Stimulated activated CD4-positive, alpha-beta T cell treated with anti-CD3 and anti-CD28 coated beads, Interleukin-15, amount 100 ng/mL, for 1 hour (primary cell): ENCODE results near the gene CSTF3.
"Not testable (repeated sequence)": the region's sequence is repeated elsewhere in the genome, so short reads cannot be mapped to it uniquely, and the experiment has no call there.

Experiments used
- DNase-seq, 2 donors: peaks; one replicate each; pipeline ENCODE4 v3.0.0-alpha.2; 2020; ENCODE audit warnings: low read depth in 1 of 2, low spot score in 1 of 2

The CSTF3 gene

DNA sequence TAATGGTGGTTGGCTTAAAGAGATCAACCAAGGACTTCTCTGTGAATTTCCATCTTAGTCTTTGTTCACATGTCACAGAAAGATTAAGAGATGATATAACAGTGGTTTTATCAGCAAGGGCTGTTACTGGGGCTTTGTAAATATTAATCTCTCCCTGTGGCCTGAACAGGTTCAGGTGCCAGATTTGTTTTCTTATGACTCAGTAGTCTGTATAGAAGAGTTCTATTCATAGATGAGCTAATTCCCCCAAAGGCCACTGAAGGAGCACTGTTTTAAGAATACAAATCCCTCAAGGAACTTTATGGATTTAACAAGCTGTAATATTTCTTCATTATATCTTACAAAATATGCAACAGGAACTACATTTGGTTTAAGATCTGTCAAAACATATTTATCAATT, 71.5 kb downstream of the CSTF3 start:
- no peak for DNase-seq

DNA sequence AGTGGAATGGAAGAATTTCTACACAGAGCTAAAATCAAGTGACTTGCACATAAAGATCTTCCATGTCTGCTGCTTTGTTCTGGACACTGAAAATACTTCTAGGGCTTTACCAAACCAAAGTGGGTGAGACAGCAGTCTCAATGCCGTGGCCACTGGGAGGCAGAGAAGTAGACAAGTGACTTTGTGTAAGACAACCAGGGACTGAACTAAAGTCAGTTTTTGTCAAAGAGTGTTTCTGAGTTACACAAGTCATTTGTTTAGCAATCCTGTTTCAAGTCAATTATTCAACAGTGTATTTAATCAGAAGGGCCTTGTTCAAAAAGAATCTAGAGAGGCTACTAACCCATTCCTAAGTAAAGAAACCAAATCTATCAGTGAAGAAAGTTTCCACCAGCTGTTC, 75.3 kb downstream of the CSTF3 start:
- DNase-seq, result no peak

DNA sequence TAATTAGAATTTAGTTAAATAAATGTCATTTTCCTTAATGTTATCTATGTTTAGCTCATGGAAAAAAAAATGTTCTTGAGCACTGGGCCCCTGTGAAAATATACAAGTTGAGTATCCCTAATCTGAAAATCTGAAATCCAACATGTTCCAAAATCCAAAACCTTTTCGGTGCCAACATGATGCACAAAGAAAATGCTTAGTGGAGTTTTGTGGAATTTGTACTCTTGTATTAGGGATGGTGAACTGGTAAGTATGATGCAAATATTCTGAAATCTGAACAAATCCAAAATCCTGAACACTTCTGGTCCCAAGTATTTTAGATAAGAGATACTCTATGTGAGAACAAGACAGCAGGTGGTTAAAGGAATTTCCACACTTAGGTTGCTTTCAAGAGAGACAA, 77.4 kb downstream of the CSTF3 start:
- no peak for DNase-seq

DNA sequence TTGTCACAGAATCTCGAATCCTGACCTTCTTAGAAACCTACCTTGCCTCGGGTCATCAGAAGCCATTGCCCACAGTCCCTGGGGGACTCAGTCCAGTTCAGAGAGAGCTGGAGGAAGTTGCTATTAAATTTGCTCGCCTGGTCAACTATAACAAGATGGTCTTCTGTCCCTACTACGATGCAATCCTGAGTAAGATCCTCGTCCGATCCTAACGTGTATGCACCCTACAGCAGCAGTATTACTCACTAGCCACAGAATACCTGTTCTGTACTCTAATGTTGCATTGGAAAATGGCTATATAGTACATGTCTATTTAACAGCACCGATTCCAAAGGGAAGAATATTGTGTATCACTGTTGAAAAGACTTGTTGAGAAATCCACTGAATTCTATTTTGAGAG, 88.8 kb downstream of the CSTF3 start:
- no peak for DNase-seq

DNA sequence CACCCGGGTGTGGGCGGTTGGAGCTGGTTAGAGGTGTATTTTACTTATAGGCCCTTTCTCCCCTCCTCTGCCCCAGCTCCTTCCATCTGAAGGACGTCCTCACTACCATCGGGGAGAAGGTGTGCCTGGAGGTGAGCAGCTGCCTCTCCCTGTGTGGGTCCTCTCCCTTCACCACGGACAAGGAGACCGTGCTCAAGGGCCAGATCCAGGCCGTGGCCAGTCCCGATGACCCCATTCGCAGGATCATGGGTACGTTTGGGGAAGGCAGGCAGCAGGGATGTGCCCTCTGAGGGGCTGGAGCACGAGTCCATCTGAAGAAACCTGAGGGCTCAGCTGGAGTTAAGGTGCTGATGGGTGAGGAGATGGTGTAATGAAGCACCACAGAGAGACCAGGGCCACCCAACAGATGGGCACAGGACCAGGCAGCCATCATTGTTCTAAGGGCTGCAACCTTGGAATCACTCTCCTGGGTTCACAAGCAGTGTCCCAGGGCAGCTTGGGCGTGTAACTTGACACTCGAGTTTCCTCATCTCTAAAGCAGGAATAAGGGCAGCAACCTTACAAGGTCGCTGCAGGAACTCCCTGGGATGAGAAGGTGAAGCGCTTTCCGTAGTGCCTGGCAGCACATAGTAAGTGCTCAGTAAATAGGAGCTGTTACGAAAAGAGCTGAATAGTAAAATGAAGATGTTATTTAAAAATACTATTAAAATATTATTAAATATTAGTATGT, 92.5 kb downstream of the CSTF3 start:
- no peak for DNase-seq

DNA sequence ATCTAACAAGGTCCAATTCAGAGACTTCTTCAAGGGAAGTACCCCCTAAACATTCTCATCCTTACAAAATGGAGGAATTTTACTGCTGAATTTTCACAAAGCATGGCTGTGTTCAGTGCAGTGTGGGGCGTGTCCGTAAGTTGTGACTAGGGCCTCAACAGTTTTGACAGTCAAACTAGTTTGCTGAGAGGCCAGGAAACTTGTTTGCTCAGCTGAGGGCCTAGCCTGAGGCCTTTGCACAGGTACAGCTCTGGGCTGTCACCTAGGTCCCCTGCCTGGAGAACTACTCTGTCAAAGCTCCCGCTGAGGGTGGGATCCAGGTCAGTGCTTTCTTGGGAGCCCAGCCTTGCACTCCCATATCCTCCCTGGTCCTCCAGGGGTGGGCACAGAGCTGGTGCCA, 94.0 kb downstream of the CSTF3 start:
- DNase-seq, result no peak

DNA sequence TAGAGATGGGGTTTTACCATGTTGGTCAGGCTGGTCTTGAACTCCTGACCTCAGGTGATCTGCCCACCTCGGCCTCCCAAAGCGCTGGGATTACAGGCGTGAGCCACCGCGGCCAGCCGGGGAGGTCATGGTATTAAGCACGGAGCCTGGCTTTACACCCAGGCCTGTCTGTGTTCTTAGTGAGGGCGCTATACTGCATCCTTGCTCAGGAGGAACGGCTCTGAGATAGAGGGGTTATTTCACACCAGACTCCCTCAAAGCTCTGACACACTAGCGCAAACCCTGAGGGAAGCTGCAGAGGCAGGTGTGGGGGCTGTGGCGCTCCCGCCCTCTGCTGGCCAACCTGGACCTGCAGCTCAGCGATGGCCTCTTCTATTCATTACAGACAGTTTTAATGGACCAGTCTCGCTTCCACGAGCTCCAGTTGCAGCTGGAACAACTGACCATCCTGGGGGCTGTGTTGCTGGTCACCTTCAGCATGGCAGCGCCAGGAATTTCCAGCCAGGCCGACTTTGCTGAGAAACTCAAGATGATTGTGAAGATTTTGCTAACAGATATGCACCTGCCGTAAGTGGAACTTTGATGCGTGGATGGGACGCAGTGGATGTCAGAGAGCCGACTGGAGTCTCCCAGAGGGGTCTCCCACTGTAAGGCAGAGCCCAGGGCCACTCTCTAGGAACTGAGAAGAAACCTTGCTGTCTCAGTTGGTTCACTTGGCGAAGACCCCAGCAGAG, 95.7 kb downstream of the CSTF3 start:
- DNase-seq, result peak; percentile 51 to 64

DNA sequence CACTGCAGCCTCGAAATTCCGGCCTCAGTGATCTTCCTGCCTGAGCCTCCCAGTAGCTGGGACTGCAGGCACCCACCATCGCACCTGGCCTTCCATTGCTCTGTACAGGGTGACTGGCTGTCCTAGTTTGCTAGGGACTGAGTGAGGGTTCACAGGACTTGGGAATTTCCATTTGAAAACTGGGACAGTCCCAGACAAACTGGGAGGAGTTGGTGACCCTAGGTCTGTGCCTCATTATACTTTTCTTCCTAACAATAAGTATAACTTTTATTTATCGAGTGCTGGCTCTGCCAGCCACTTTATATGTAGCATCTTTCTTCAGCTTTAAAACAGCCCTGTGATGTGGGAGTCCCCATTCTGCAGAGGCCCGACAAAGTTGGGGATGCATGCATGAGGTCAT, 96.4 kb downstream of the CSTF3 start:
- no peak for DNase-seq

DNA sequence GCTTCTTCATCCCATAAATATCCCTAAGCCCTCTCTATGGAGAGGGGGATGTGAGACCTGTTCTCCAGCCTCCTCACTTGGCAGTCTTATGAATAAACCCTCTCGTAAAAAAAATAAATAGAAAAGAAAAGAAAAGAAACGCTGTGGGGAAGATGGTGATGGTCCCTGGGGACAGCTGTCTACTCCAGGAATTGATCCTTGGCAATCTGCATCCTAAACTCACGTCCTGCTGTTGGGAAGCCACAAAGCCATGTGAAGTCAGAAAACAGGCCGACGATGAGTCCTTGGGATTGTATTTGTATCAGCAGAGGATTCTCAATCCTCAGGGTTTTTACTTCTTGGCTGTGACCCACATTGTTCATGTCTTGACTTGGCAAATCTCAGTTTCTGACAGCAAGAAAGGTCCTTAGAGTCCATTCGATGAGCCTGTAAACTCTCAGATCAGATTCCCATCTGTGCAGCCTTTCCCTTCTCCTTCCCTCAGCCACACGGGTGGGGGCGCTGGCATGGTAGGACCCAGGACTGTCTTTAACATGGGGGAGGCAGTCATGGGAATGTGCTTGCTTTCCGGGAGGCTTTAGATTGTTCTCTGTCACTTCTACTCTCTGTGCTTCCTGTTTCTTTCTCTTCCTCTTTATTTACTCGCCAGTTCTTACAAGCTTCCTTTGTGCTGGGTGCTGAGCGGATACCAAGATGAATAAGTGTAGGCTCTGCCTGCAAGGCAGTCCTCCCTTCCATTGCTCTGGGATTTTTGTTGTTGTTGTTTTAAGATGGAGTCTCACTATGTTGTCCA, 97.1 kb downstream of the CSTF3 start:
- DNase-seq, result no peak

DNA sequence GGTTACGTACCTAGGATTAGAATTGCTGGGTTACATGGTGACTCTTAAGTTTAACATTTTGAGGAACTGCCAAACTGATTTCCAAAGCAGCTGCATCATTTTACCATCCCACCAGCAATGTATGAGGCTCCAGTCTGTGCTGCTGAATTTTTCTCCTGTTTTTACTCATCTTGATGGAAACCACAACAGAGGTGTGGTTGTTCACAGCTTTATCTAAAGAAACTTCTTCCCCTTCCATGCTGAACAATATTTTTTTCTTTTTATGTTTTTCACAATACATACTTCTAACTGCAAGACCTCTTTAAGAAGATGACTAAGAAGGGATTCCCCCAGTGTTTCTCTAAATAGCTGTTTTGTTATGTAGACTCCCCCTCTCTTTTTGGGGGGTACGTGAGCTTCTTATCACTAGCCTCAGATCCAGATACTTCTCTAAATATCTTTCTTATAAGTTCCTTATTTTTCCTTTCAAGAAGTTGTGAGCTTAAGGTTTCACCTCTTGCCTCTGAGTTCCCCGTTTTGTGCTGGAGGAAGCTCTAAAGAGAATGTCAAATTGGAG, 97.9 kb downstream of the CSTF3 start:
- DNase-seq, result no peak

DNA sequence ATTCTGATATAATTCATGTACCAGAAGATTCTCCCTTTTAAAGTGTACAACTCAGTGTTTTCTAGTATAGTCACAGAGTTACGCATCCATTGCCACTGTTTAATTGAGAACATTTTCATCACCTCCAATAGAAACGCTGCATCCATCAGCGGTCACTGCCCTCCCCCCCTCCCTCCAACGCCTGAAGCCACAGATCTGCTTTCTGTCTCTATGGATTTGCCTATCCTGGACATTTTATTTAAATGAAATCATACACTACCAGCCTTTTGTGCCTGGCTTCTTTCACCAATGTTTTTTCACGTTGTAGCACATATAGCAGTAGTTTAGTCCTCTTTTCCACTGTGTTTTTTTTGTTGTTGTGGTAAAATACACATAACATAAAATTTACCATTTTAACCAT, 99.1 kb downstream of the CSTF3 start:
- DNase-seq, result no peak

DNA sequence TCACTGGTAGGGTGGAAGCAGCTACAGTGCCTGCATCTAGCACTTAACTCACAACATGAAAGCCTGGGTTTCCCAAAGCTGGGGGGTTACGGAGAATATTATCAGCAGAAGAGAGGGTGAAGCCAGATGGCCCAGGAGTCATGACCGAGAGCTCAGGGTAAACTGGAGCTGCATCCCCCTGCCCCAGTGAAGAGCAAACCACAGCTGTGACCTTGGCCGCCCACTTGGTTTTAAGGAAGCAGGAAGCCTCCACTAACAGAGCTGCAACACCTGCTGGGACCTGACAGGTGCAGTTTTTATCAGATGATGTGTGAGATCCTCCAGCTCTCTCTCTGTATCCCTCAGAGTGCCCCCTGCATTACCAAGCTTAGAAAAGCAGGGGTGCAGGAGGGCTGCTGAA, 101.0 kb downstream of the CSTF3 start:
- DNase-seq, result no peak

DNA sequence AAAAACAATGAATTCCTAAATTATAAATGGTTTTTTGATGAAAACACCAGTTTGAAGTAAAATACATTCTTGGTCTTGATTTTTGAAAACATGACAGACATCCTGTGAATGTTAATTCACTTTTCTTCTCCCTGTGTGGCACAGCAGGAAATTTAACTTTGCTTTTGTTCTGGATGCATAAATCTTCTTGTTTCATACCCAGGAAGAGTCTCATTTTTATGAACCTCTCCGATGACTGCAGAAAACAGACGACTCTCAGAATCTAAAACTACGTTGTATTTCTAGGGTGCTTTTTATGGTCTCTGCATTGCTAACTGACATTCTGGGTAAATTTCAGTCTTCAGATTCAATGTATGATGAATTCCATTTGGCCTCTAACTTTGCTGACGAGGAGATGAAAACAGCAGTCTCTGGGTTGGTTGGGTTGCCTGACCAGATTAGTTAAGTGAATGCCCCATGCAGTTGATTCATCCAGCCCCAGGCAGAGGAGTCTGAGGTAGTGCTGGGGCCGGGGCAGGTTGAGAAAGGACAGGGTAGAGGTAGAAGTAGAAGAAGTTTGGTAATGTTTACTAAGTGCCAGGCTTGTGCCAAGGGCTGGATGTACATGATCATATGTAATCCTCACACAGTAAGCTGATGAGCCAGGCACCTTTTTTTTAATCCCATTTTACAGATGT, 101.8 kb downstream of the CSTF3 start:
- DNase-seq, result no peak

DNA sequence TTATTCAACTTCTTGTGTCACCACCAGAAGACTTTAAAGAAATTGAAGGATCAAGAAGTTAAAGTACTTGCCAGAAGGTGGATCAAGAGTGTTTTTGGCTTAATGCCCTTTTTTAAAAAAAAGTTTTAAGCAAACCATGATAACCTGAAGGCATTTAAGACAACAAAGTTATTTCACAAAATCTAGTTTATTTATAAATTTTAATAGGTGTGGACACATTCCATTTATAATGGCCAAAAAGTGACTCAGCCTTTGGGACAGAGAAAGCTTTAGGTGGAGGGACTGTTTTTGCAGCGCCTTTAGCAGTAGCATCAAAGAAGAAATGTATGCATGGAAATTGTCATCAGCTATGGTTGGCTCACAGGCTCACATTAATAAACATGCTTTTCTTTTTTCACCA, 104.0 kb downstream of the CSTF3 start:
- no peak for DNase-seq

DNA sequence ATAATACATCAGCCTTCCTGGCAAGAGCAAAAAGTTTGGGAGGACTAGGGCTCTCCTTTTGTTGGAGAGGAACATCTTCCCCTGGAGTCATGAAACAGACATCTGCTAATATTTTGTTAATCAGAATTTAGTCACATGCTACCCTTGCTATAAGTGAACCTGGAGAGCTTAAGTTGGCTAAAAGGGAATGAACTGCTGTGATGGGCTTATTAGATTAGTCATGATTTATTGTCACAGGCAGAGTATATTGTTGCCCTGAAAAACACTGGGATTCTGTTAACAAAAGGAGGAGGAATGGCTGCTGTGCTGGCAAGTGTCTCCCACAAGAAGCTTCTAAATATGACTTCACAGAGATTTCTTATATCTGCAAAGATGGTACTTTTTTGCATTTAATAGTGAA, 105.9 kb downstream of the CSTF3 start:
- no peak for DNase-seq

DNA sequence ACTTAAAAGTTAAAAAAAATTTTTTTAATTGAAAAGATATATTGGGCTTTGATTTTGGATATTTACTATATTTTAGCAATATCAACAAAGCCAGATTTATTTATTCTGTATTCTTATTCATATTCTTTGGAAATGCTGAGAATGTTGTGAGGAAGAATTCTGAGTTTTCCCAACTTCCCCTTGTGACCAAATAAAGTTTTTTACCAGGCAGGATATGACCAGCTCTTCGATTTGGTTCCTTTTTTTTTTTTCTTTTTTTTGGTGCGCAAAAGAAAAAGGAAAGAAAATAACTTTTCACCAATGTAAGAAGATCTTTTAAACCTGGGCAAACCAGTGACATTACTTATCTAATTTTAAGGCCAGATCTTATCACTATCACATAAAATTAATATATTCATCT, 109.0 kb downstream of the CSTF3 start:
- DNase-seq, result no peak

DNA sequence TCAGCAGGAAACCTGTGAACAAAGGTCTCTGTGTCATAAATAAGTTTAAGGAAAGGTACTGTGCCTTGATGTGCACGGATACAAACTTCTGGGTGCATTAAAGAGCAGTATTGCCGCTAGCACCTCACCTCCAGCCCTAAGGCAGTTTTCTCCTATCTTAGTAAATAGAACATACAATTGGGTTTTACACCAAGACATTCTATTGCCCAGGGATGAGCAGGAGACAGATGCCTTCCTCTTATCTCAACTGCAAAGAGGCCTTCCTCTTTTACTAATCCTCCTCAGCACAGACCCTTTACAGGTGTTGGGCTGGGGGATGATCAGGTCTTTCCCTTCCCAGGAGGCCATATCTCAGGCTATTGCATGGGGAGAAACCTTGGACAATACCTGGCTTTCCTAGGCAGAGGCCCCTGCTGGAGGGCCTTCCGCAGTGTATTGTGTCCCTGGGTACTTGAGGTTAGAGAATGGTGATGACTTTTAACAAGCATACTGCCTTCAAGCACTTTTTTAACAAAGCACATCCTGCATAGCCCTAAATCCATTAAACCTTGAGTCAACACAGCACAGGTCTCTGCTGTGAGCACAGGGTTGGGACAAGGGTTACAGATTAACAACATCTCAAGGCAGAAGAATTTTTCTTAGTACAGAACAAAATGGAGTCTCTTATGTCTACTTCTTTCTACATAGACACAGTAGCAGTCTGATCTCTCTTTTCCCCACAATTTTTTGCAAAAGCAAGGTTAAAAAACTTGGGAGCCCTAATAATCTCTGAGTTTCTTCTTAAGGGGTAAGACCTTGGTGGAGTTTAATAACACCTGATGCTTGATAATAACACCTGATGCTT, 111.5 kb downstream of the CSTF3 start:
- not testable (repeated sequence) for DNase-seq

DNA sequence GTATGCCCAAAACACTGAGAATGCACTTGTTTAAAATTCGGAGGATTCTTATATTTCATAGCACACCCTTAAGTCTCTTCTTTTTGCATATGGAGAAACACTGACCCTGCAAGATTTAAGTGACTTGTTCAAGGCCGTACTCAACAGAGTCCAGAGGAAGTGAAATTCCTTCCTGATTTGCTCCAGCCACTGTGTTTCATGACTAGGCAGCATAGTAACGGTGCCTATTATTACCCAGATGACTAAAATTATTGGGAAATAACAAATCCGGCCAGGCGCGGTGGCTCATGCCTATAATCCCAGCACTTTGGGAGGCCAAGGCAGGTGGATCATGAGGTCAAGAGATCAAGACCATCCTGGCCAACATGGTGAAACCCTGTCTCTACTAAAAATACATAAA, 112.6 kb downstream of the CSTF3 start:
- DNase-seq, result not testable (repeated sequence)

DNA sequence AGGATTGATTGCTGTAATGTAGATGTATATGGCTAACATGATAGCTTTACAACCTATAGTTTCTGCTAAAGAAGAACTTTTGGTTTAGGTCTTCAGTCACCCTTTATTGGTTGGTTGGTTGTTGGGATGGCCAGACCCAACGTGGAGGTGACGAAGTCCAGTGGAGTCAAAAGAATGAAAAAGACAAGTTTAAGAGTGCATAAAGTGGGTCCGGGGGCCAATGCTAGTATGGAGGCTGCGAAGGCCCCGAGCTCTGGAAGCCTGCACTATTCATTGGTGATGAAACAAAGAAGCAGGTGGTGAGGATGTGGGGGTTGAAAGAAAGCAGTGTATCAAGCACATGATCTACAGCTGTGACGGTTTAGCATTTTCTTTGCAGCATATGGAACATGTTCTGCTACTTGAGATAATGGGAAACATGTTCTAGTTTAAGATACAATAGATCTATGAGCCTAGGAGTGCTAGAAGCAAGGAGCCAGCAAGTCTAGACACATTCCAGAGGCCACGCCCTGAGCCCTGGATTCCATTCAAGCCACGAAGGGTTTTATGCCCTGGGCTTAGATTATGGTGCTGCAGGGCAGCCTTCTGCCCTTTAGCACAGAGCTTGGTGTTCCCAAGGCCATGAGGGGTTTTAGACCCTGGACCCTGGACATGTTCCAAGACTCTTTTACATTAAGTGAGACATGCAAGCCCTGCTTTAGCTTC, 115.6 kb downstream of the CSTF3 start:
- no peak for DNase-seq

DNA sequence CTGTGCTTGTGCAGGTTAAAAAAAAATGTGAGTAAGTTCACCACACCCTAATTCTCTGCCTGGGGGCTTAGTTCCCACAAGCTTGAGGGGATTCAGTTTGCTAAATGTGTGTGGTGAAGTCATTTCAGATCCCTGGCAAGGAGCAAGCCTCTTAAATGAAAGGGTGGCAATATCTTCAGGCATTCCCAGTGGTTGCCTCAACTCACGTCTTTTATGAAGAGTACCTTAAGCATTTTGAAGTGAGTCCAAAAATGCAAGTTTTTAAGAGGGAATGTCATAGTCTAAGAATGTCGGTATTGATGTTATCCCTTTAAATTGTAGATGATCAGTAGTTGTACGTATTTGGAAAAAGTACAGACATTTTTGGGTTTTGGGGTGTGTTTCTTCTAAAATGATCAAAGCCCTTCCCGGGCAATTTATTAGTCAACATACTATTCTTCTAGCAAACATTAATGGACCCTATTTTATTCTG, 117.0 kb downstream of the CSTF3 start:
- DNase-seq, result no peak
